Body of pancreas (tissue), 4 donors: ENCODE measurements around the gene KDM4B.

Experiments
- CTCF ChIP-seq, 7 experiments: fragments of 450-650 bp in 4 of 7; fragments of 200-600 bp in 3 of 7; sonication (generic) in 3 of 7; IDR thresholded peaks; one replicate each; pipeline ENCODE4 v1.5.1; 2016 to 2019; ENCODE audit warnings: antibody characterized with exemption in 7 of 7
- POLR2A ChIP-seq, 3 donors: fragments of 450-650 bp; IDR thresholded peaks; one replicate each; pipeline ENCODE4 v1.6.1; 2016; ENCODE audit warnings: antibody characterized with exemption in 3 of 3, mild to moderate bottlenecking in 2 of 3

GRCh38 chr19:5092481-5092843 lies 123.5 kb downstream of the KDM4B start:
- no peak for TF ChIP-seq CTCF (IDR thresholded peaks at IDR 0.05)
- TF ChIP-seq POLR2A (IDR thresholded peaks at IDR 0.05) = no peak
